VCaP (cell line): ENCODE data around the gene ARSB.

ENCODE experiments used
- H3K27ac ChIP-seq: fragments of 450-650 bp; 2 replicates; pipeline ENCODE4 v1.5.1; 2017
- TF ChIP-seq, protein P1 (sequence below): fragments of 450-650 bp; conservative IDR thresholded peaks from 2 replicates; pipeline ENCODE4 v1.5.1; 2017; ENCODE audit warnings: mild to moderate bottlenecking, moderate library complexity

ARSB gene

DNA sequence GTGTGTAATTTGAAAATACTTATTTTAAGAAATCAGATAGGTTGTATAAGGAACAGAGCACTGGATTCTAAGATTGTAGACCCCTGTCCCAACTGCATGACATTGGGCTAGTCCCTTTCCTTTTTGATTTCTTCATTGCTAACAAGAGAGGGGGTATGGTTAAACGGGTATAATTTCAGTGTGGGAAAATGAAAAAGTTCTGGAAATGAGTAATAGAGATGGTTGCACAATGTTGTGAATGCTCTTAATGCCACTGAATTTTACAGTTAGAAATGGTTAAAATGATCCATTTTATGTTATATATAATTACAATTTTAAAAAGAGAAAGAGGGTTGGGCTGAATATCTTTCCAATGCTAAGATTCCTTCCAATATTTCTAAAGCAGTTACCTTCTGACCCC, 233.2 kb downstream of the ARSB start:
- TF ChIP-seq, protein P1, sequence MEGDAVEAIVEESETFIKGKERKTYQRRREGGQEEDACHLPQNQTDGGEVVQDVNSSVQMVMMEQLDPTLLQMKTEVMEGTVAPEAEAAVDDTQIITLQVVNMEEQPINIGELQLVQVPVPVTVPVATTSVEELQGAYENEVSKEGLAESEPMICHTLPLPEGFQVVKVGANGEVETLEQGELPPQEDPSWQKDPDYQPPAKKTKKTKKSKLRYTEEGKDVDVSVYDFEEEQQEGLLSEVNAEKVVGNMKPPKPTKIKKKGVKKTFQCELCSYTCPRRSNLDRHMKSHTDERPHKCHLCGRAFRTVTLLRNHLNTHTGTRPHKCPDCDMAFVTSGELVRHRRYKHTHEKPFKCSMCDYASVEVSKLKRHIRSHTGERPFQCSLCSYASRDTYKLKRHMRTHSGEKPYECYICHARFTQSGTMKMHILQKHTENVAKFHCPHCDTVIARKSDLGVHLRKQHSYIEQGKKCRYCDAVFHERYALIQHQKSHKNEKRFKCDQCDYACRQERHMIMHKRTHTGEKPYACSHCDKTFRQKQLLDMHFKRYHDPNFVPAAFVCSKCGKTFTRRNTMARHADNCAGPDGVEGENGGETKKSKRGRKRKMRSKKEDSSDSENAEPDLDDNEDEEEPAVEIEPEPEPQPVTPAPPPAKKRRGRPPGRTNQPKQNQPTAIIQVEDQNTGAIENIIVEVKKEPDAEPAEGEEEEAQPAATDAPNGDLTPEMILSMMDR: no peak
- no peak overlapping the region for H3K27ac ChIP-seq

DNA sequence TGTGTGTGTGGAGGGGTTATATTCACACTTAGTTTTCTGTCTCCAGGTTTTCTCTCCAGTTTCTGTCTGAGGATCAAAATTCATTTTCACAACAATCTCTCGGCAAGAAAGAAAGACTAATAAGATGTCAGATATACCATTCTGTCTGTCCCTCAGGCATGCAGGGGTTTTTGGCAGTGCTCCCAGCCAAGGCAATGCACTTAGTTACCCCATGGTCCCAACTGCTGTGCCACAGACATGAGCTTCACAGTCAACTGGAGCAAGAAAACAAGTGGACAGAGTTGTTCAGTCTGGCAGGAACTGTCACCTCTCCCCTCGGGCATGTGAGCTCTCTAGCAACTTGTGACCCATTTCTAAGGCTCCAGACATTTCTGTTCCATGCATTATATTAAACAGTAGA, 234.8 kb downstream of the ARSB start:
- H3K27ac ChIP-seq: no peak overlapping the region
- TF ChIP-seq, protein P1: no peak

DNA sequence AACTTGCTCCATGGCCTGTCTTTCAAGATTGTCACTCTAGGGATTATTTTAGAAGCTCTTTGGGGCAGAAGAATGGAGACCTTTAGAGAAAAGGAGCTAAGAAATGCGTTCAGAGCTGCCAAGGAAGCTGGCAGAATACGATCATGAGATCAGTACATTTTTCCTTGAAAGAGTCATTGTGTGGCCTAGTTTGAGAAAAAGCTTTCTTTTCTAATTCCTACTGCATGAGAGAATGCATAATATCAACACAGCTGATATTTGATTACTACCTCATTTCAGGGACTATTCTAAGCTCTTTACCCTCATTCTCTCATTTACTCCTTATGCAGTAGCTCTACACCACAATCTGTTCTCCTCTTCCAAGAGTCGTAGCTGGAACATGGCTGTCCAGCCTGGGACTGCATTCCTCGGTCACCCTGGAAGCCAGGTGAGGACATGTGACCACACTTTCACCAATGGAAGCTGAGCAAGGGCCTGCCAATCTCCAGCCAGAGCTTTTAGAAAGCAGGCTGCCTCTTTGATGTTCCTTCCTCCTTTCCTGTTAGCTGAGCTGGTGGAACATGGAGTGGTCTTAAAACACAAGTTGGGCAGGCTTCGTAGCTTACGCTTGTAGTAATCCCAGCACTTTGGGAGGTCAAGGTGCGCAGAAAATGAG, 237.3 kb downstream of the ARSB start:
- H3K27ac ChIP-seq: no peak overlapping the region
- TF ChIP-seq, protein P1: no peak

DNA sequence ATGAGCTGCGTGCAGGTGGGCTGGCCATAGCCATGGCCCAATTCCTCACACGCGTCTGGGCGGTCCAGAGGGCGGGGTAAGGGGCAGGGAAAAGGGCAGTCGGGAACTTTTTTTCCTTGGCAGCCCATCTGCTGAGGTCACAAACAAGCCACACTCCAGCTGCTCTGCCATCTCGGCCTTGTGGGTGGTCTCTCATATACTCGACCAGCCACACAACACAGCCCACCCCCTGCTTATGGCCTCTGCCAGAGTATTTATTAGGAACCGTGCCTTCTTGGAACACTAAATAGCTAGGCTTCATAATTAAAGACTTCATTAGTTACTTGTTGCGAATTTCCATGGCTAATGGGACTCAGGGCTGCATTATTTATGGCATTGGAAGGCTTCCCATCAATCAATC, 238.1 kb downstream of the ARSB start:
- H3K27ac ChIP-seq: no peak overlapping the region
- TF ChIP-seq, protein P1: no peak

DNA sequence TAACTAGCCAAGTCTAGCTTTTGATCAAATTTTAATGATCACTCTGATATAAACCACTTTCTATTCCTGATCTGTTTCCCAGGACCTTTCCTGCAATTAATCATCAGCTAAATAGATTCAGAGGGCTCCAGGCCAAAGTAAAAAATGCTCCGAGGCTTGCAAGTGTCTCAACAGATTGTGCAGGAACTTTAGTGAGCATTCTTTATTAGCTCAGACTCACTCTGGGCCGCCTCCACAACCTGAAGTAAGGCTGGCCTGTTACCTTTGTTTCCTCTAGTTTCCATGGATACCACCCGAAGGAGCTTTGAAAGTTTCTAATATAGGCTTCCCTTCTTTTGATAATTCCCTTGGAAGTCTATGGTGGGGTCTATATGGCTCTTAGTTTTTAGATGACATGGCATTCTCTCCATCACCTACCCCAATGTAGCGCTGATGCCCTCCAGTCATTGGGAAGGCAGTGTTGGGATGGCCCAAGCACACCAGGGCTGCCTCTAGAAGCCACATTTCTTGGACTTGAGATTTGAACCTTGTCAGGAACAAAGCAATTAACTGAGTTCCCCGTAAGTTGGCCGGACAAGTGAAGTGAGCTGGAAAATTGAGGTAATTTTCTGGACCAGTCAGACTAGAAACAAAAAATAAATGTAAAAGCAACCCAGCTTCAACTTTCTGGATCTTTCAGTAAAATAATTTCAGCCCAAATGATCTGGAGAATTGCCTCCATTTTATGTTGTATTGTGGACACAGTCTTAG, 238.9 kb downstream of the ARSB start:
- TF ChIP-seq, protein P1: no peak
- H3K27ac ChIP-seq: no peak overlapping the region

DNA sequence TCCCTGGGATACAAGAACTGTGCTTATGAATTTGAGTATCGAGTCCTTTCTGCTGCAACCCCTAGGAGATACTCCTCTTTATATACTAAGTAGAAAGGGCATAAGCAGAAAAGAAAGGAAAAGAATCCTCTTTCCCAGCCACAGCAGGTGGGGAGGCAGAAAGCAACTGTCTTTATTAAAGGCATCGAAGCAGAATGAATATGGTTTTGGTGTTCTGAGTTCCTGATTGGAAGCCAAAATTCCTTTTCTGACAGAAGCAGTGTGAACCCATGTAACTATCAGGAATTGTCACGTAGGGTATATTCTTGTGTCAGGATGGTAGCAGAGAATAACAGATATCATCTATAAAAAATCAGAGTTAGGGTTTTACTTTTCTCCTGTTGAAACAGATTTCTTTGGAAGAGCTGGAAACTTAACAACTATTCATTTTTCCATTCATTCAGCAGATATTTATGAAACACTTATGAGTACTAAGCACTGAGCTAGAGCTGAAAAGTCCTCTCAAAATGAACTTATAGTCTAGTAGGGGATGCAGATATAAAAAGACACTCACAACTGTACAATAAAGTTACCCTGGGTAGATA, 240.1 kb downstream of the ARSB start:
- H3K27ac ChIP-seq: no peak overlapping the region
- TF ChIP-seq, protein P1: no peak

DNA sequence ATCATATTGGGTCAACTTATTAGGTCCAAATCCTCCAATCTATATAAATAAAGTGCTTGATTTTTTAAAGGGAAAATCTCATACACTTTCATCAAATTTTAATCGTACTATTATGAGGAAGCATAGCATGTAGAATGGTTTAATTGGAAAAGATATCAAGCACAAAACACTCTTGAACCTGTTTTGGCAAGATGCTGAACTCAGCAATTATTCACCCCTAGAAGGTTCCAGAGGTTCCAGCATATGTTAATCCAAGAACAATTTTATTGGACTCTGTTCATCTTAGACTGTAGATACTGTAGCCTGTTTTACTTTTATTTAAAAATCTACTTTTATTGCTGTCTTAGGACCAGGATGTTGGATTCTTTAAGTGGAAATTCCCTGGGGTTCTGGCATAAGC, 244.1 kb downstream of the ARSB start:
- H3K27ac ChIP-seq: no peak overlapping the region
- TF ChIP-seq, protein P1: no peak
